Activated CD4-positive, alpha-beta T cell treated with anti-CD3 and anti-CD28 coated beads, Interleukin-2, amount 10 ng/mL, durations not matched to agents 7 days and 5 days (primary cell): ENCODE results near the gene MYPN. TPM values are rescaled to one million over a fixed set of nuclear protein-coding genes. Genes with fewer than 3 reads are reported as not detected.
"Not testable (repeated sequence)": the region's sequence is repeated elsewhere in the genome, so short reads cannot be mapped to it uniquely, and the experiment has no call there.

Experiments used
- CTCF ChIA-PET: fragments of 350-600 bp; sonication (Branson Sonifier 250); formaldehyde crosslinking; loops from one replicate; lab custom pipeline; 2021; ENCODE audit warnings: antibody characterized with exemption; lab: Charles Lee
- POLR2A ChIA-PET: fragments of 350-600 bp; sonication (Branson Sonifier 250); formaldehyde crosslinking; loops from one replicate; lab custom pipeline; 2021; ENCODE audit warnings: antibody characterized with exemption; lab: Charles Lee
- DNase-seq: peaks from one replicate; pipeline ENCODE4 v3.0.0-alpha.2; 2020
- H3K27ac Mint-ChIP-seq: one replicate; pipeline ENCODE4 v1.8.0; 2021; ENCODE audit warnings: mild to moderate bottlenecking, moderate library complexity, mixed read lengths
- H3K27me3 Mint-ChIP-seq: one replicate; pipeline ENCODE4 v1.8.0; 2021; ENCODE audit warnings: mixed read lengths
- H3K36me3 Mint-ChIP-seq: one replicate; pipeline ENCODE4 v1.8.0; 2021; ENCODE audit warnings: low read depth, mixed read lengths
- H3K4me1 Mint-ChIP-seq: one replicate; pipeline ENCODE4 v1.8.0; 2021; ENCODE audit warnings: mixed read lengths
- H3K4me3 Mint-ChIP-seq: one replicate; pipeline ENCODE4 v1.8.0; 2021; ENCODE audit warnings: mild to moderate bottlenecking, moderate library complexity, mixed read lengths
- H3K9me3 Mint-ChIP-seq: one replicate; pipeline ENCODE4 v1.8.0; 2021; ENCODE audit warnings: mixed read lengths
- total RNA-seq, 2 experiments: library from RNA; stranded (reverse); gene quantifications; one replicate each; pipeline ENCODE4 v1.2.3, GENCODE V29; 2021

Gene MYPN
- total RNA-seq = not detected

GRCh38 chr10:68109331-68109730, at the start of gene MYPN:
Gene MYPN (plus strand): TSS chr10:68109488. CDS start chr10:68121439, 11,951 bp downstream.
- ChIA-PET CTCF (interaction anchor here (1.1 kb wide), 1 partner anchor 17 kb away, joined by 3 read pairs; no protein-coding TSS in a partner anchor), POLR2A (no interaction called here)
- no peaks in the 10 kb centered on the region for H3K27me3 Mint-ChIP-seq
- H3K4me1 Mint-ChIP-seq = no peaks in the 10 kb centered on the region
- no peaks in the 10 kb centered on the region for H3K36me3 Mint-ChIP-seq
- H3K27ac Mint-ChIP-seq = no peak within 1 kb of the TSS
- no peaks in the 10 kb centered on the region for H3K9me3 Mint-ChIP-seq
- DNase-seq = no peak
- H3K4me3 Mint-ChIP-seq = no peak within 1 kb of the TSS

- CTCF ChIA-PET = interaction anchor here (1.4 kb wide), 3 partner anchors 14 to 19 kb away, joined by 3 to 4 read pairs (median 3); no protein-coding TSS in a partner anchor
- no peak overlapping the region for H3K27ac Mint-ChIP-seq
Measured at GRCh38 chr10:68067029-68067428, 42.3 kb upstream of the MYPN start.

GRCh38 chr10:68067508-68067907, 41.8 kb upstream of the MYPN start:
- peaks cover 27% of the 10 kb centered on the region for H3K36me3 Mint-ChIP-seq
- H3K4me3 Mint-ChIP-seq = no peak overlapping the region
- peaks cover 21% of the 10 kb centered on the region for H3K4me1 Mint-ChIP-seq
- no peak overlapping the region for H3K27ac Mint-ChIP-seq
- ChIA-PET CTCF (interaction anchor here (1.4 kb wide), 3 partner anchors 15 to 19 kb away, joined by 3 to 4 read pairs (median 3); no protein-coding TSS in a partner anchor), POLR2A (interaction anchor here (0.6 kb wide), 1 partner anchor 159 kb away, joined by 4 read pairs; no protein-coding TSS in a partner anchor)
- no peaks in the 10 kb centered on the region for H3K27me3 Mint-ChIP-seq
- no peak for DNase-seq
- H3K9me3 Mint-ChIP-seq = no peaks in the 10 kb centered on the region

More at GRCh38 chr10:68067029-68067428, 42.3 kb upstream of the MYPN start:
- Mint-ChIP-seq H3K9me3 (no peaks in the 10 kb centered on the region), H3K4me3 (no peak overlapping the region), H3K4me1 (peaks cover 20% of the 10 kb centered on the region), H3K27me3 (no peaks in the 10 kb centered on the region), H3K36me3 (peaks cover 28% of the 10 kb centered on the region)
- DNase-seq = no peak
- POLR2A ChIA-PET = no interaction called here

- CTCF ChIA-PET = interaction anchor here (0.5 kb wide), 1 partner anchor 136 kb away, joined by 5 read pairs; no protein-coding TSS in a partner anchor
- peak overlapping the region; percentile 89 for H3K4me3 Mint-ChIP-seq
- peaks cover 39% of the 10 kb centered on the region for H3K4me1 Mint-ChIP-seq
- H3K36me3 Mint-ChIP-seq = peaks cover 20% of the 10 kb centered on the region
- no peaks in the 10 kb centered on the region for H3K27me3 Mint-ChIP-seq
- DNase-seq = no peak
- peak overlapping the region; percentile 89 for H3K27ac Mint-ChIP-seq
- POLR2A ChIA-PET = no interaction called here
- H3K9me3 Mint-ChIP-seq = peaks cover 5% of the 10 kb centered on the region
Measured at GRCh38 chr10:68073631-68074030, 35.7 kb upstream of the MYPN start.

- ChIA-PET CTCF (interaction anchor here (0.5 kb wide), 1 partner anchor 135 kb away, joined by 5 read pairs; no protein-coding TSS in a partner anchor), POLR2A (interaction anchor here (0.7 kb wide), 1 partner anchor 20 kb away, joined by 3 read pairs; no protein-coding TSS in a partner anchor)
- Mint-ChIP-seq H3K4me1 (peaks cover 38% of the 10 kb centered on the region), H3K4me3 (peak overlapping the region; percentile 89), H3K9me3 (peaks cover 5% of the 10 kb centered on the region), H3K27me3 (no peaks in the 10 kb centered on the region), H3K27ac (peak overlapping the region; percentile 89), H3K36me3 (peaks cover 20% of the 10 kb centered on the region)
- DNase-seq = no peak
Measured at GRCh38 chr10:68074031-68074774, 35.1 kb upstream of the MYPN start.

GRCh38 chr10:68074775-68075549, 34.3 kb upstream of the MYPN start, which contains the start of gene HERC4:
Gene HERC4 (minus strand): TSS chr10:68075283. CDS start chr10:68073108, 2,175 bp downstream.
- H3K27me3 Mint-ChIP-seq = peaks cover 2% of the 10 kb centered on the region
- ChIA-PET CTCF (interaction anchor here (1.2 kb wide), 1 partner anchor 18 kb away, joined by 3 read pairs; no protein-coding TSS in a partner anchor), POLR2A (interaction anchor here (0.7 kb wide), 1 partner anchor 21 kb away, joined by 3 read pairs; no protein-coding TSS in a partner anchor)
- H3K36me3 Mint-ChIP-seq = peaks cover 17% of the 10 kb centered on the region
- peak within 1 kb of the TSS; percentile 89 for H3K4me3 Mint-ChIP-seq
- peak within 1 kb of the TSS; percentile 89 for H3K27ac Mint-ChIP-seq
- H3K9me3 Mint-ChIP-seq = peaks cover 5% of the 10 kb centered on the region
- H3K4me1 Mint-ChIP-seq = peaks cover 36% of the 10 kb centered on the region
- DNase-seq = peak; percentile 89

- peaks cover 5% of the 10 kb centered on the region for H3K9me3 Mint-ChIP-seq
- H3K36me3 Mint-ChIP-seq = peaks cover 17% of the 10 kb centered on the region
- peaks cover 36% of the 10 kb centered on the region for H3K4me1 Mint-ChIP-seq
- no peak for DNase-seq
- peak overlapping the region; percentile 89 for H3K4me3 Mint-ChIP-seq
- CTCF ChIA-PET = interaction anchor here (0.6 to 1.2 kb wide), 2 partner anchors 17 to 29 kb away, joined by 3 read pairs; no protein-coding TSS in a partner anchor
- POLR2A ChIA-PET = interaction anchor here (0.5 kb wide), 1 partner anchor 9 kb away, joined by 7 read pairs; no protein-coding TSS in a partner anchor
- H3K27ac Mint-ChIP-seq = peak overlapping the region; percentile 89
- H3K27me3 Mint-ChIP-seq = peaks cover 2% of the 10 kb centered on the region
Measured at GRCh38 chr10:68075550-68076004, 33.7 kb upstream of the MYPN start.

GRCh38 chr10:68076081-68076480, 33.2 kb upstream of the MYPN start:
- not testable (repeated sequence) for H3K27me3 Mint-ChIP-seq, H3K4me3 Mint-ChIP-seq, H3K9me3 Mint-ChIP-seq, DNase-seq
- ChIA-PET CTCF (interaction anchor here (0.6 to 1.2 kb wide), 2 partner anchors 17 to 29 kb away, joined by 3 read pairs; no protein-coding TSS in a partner anchor), POLR2A (interaction anchor here (0.5 kb wide), 1 partner anchor 9 kb away, joined by 7 read pairs; no protein-coding TSS in a partner anchor)
- Mint-ChIP-seq H3K4me1 (peaks cover 31% of the 10 kb centered on the region), H3K36me3 (peaks cover 12% of the 10 kb centered on the region), H3K27ac (peak overlapping the region; percentile 31)

GRCh38 chr10:68077026-68077425, 32.3 kb upstream of the MYPN start:
- Mint-ChIP-seq H3K4me1 (peaks cover 21% of the 10 kb centered on the region), H3K27ac (no peak overlapping the region), H3K36me3 (peaks cover 6% of the 10 kb centered on the region), H3K9me3 (peaks cover 5% of the 10 kb centered on the region), H3K4me3 (no peak overlapping the region), H3K27me3 (peaks cover 2% of the 10 kb centered on the region)
- ChIA-PET CTCF (interaction anchor here (0.6 kb wide), 1 partner anchor 245 kb away, joined by 3 read pairs; no protein-coding TSS in a partner anchor), POLR2A (no interaction called here)
- DNase-seq = no peak

- H3K27me3 Mint-ChIP-seq = peaks cover 10% of the 10 kb centered on the region
- no peaks in the 10 kb centered on the region for H3K36me3 Mint-ChIP-seq
- POLR2A ChIA-PET = no interaction called here
- peaks cover 6% of the 10 kb centered on the region for H3K4me1 Mint-ChIP-seq
- H3K27ac Mint-ChIP-seq = no peak overlapping the region
- CTCF ChIA-PET = no interaction called here
- no peak for DNase-seq
- H3K9me3 Mint-ChIP-seq = peaks cover 5% of the 10 kb centered on the region
- H3K4me3 Mint-ChIP-seq = no peak overlapping the region
Measured at GRCh38 chr10:68079434-68079833, 29.9 kb upstream of the MYPN start.

GRCh38 chr10:68080853-68081431, 28.3 kb upstream of the MYPN start:
- H3K27me3 Mint-ChIP-seq = peaks cover 10% of the 10 kb centered on the region
- no peaks in the 10 kb centered on the region for H3K9me3 Mint-ChIP-seq
- H3K4me1 Mint-ChIP-seq = no peaks in the 10 kb centered on the region
- DNase-seq = no peak
- H3K27ac Mint-ChIP-seq = peak overlapping the region; percentile 4
- POLR2A ChIA-PET = no interaction called here
- no peak overlapping the region for H3K4me3 Mint-ChIP-seq
- H3K36me3 Mint-ChIP-seq = no peaks in the 10 kb centered on the region
- CTCF ChIA-PET = no interaction called here

GRCh38 chr10:68081916-68082315, 27.4 kb upstream of the MYPN start:
- Mint-ChIP-seq H3K4me3 (no peak overlapping the region), H3K36me3 (no peaks in the 10 kb centered on the region), H3K27me3 (peaks cover 10% of the 10 kb centered on the region), H3K27ac (no peak overlapping the region), H3K4me1 (no peaks in the 10 kb centered on the region), H3K9me3 (no peaks in the 10 kb centered on the region)
- ChIA-PET CTCF (no interaction called here), POLR2A (no interaction called here)
- DNase-seq = no peak
